GM19438 (cell line): Measurements from ENCODE around the gene GARIN1A.

ENCODE experiments used
- ATAC-seq: cut with Tn5 transposase; IDR thresholded peaks from one replicate; pipeline ENCODE4 v1.9.1; 2021; ENCODE audit warnings: low read depth; ENCODE audit not compliant: unreplicated experiment

GARIN1A gene

DNA sequence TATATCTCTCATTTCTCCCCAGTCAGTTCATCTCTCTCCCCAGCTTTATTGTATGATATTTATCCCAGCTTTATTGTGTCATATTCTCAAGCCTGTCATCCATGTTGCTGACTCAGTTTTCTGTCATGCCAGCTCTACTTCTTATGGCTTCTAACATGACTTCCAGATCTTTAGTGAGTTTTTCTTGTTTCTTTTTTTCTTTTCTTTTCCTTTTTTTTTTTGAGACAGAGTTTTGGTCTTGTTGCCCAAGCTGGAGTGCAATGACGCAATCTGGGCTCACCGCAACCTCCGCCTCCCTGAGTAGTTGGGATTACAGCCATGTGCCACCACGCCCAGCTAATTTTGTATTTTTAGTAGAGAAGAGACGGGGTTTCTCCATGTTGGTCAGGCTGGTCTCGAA is 38.4 kb downstream of the GARIN1A start:
- ATAC-seq: no peak

DNA sequence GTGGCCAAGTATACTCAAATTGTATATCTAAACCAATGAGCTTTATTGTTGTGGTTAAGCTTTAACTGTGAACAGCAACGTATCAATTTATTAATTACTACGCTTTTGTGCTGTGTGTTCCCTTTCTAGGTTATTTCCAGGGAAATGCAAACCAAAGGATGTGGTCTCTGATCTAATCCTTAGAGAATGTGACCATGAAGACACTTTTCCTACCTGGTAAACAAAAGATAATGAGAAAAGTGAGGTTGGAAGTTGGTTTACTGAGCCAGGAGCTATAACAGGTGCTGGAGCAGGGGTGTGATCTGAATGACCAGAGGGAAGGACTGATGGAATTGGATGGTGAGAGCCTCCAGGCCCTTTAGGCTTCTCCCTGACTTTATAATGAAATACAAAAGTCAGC is 41.7 kb downstream of the GARIN1A start:
- ATAC-seq: no peak

DNA sequence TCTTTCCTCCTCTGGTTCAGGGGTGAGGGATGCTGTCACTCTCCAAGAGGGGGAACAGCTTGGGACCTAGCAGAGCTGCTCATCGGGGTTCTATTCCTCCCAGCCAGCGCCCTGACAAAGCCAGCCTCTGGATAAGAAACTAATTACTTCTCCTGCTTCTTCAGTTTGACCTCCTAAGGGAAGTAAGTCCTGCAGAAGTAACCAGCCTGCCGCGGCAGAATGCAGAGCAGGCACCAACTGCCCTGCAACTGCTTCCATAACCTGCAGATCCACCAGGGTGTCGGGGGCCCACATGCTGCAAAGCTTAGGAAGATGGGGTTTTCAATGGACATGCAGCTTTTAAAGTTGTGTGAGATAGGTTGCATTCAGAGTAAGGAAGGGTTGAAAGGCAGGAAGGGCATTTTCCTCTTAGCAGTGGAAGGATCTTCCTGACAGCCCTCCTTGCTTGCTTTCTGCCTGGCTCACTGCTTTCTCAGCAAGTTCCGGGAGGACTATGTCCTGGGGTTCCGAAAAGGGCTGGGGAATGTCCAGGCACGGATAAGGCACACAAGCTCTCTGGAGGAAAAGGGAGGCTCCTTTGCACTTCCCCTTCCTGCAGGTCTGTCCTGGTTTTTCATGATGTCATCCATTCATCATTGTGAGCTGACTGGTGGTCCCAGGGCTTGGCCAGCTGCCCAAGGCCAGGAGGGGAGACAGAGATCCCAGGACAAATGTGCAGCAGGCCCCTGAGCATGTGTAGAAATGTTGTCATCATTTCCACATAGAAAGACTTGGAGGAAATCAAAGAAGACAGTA is 42.8 kb downstream of the GARIN1A start:
- no peak for ATAC-seq

DNA sequence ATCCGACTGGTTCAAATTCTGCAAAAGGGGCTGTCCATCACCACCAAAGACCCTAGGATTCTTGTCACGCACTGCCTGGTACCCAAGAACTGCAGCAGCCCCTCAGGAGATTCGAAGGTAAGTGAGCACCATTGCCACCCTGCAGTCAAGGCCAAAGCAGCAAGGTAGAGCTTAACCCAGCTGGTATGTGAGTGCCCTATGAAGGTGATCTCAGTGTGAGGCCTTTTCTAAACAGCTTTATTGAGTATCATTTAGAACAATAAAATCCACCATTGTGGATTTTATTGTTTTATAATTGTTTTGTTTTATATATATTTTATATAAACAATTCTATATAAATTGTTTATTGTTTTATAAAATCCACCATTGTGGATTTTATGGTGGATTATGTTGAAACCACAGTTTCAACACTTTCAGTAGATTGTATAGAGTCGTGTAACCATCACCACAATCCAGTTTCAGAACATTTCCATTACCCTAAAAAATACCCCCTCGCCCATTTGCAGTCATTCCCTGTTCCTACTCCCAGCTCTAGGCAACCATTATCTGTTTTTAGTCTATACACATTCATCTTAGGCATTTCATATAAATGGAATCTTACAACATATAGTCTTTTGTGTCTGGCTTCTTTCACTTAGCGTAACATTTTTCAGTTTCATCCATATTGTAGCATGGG is 47.0 kb downstream of the GARIN1A start:
- ATAC-seq: no peak

DNA sequence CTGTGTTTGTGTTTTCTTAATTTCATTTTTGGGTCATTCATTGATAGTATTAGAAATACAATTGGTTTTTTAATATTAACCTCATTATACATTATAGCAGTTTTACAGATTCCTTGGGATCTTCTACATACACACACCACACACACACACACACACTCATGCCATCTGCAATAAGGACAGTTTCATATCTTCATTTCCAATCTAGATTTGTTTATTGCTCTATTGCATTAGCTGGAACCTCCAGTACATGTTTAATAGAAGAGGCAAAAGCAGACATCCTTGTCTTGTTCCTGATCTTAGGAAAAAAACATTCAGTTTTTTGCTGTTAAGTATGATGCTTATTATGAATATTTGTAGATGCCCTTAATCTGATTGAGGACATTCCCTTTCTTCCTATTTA is 49.3 kb downstream of the GARIN1A start:
- no peak for ATAC-seq
